Adrenal gland (tissue), 12 donors: ENCODE results near the gene VEGFB. TPM values are rescaled to one million over a fixed set of nuclear protein-coding genes. Genes with fewer than 3 reads are reported as not detected.
A peak's percentile ranks its signal among the peaks of the same experiment; 100 is the strongest.

ENCODE experiments used
- DNase-seq, 7 donors: peaks; one replicate each; pipeline ENCODE4 v3.0.0-alpha.2; 2019 to 2020
- H3K27ac ChIP-seq, 5 donors: fragments of 200-600 bp; sonication (generic) in 4 of 5; 1 replicate in 3 of 5; 2 replicates in 2 of 5; pipeline versions ENCODE4 v1.5.1 to v1.8.0; 2016 to 2020; ENCODE audit warnings: mild to moderate bottlenecking in 1 of 5
- H3K27me3 ChIP-seq: fragments of 200-600 bp; 2 replicates; pipeline ENCODE4 v1.8.0; 2021
- H3K36me3 ChIP-seq, 2 donors: fragments of 200-600 bp; replicated peaks in 1 of 2; 1 replicate in 1 of 2; 2 replicates in 1 of 2; pipeline versions ENCODE4 v1.5.1 to v1.8.0; 2018 to 2022
- H3K4me1 ChIP-seq, 2 donors: fragments of 200-600 bp; replicated peaks in 1 of 2; 1 replicate in 1 of 2; 2 replicates in 1 of 2; pipeline versions ENCODE4 v1.5.1 to v1.8.0; 2018 to 2021
- H3K4me3 ChIP-seq, 4 donors: fragments of 200-600 bp; sonication (generic) in 3 of 4; one replicate each; pipeline ENCODE4 v1.5.1; 2016 to 2018
- H3K9me3 ChIP-seq, 3 donors: fragments of 200-600 bp; sonication (generic) in 1 of 3; replicated peaks in 1 of 3; 1 replicate in 2 of 3; 2 replicates in 1 of 3; pipeline versions ENCODE4 v1.5.1 to v1.8.0; 2016 to 2021
- CTCF ChIP-seq, 6 experiments: fragments of 450-650 bp in 4 of 6; fragments of 200-600 bp in 2 of 6; sonication (generic) in 1 of 6; IDR thresholded peaks; 1 replicate in 5 of 6; 2 replicates in 1 of 6; pipeline versions ENCODE4 v1.5.1 to v1.8.0; 2016 to 2021; ENCODE audit warnings: antibody characterized with exemption in 6 of 6, mild to moderate bottlenecking in 2 of 6, moderate library complexity in 1 of 6
- POLR2A ChIP-seq, 2 donors: fragments of 450-650 bp; IDR thresholded peaks; one replicate each; pipeline ENCODE4 v1.6.1; 2017; ENCODE audit warnings: antibody characterized with exemption in 2 of 2, mild to moderate bottlenecking in 2 of 2, moderate library complexity in 1 of 2
- WGBS, 4 donors: extraction: QIAGEN DNeasy Blood & Tissue Kit in 2 of 4; methylation state at CpG; one replicate each; pipeline versions ENCODE4 v1.1.5 to v1.1.7; 2013 to 2017; 5-methylcytosine and 5-hydroxymethylcytosine counted together
- intact Hi-C, 2 donors: fragments of 100-400 bp; cut with DNase I; formaldehyde crosslinking; loops; one replicate each; pipeline versions ENCODE4 v1.14.1 to v1.15.0; 2022 to 2023
- polyA plus RNA-seq, 3 donors: library from polyadenylated mRNA; stranded (reverse); fragments of 200-250 nt in 2 of 3; fragments of 350-450 nt in 1 of 3; fragmentation: Illumina TruSeq in 1 of 3; extraction: RNeasy Lipid Tissue Mini Kit (QIAGEN cat#74804) in 1 of 3; gene quantifications; one replicate each; pipeline ENCODE4 v1.2.3, GENCODE V29; 2013 to 2014
- total RNA-seq, 9 donors: library from RNA; depleted of rRNA in 4 of 9; stranded (reverse); fragments of >200 nt in 4 of 9; fragments of 120-200 nt in 1 of 9; fragmentation: NEBNext Ultra II Directional in 1 of 9; extraction: Animal tissue kit (Norgen Biotek cat#: 25700) in 1 of 9; gene quantifications; one replicate each; pipeline versions ENCODE4 v1.1.0 to v1.2.4, GENCODE V29; 2013 to 2023
- donor health status: healthy with polysubstance abuse.
- donor health status: Bipolar disorder and iron deficiency.
- donor health status: DM: yes; HTN: yes; CAD: no.
- donor health status: DM: no; HTN: no; CAD: no.
- donor health status: DM: no; HTN: no; CAD: no.
- donor health status: DM: yes; HTN: yes; CAD: no.

VEGFB gene
- total and polyA plus RNA-seq, 12 donors = 36.0 to 185 (median 134) TPM

- TF ChIP-seq CTCF (IDR thresholded peaks at IDR 0.05) = no peak
- TF ChIP-seq POLR2A (IDR thresholded peaks at IDR 0.05) = no peak
- Histone ChIP-seq H3K4me3 (peak overlapping the region in 1 of 4 donors; percentile 84), H3K27ac (peak overlapping the region in 3 of 5 donors; percentile 83 to 92 (median 86)), H3K27me3 (no peaks in the 10 kb centered on the region), H3K36me3 (peaks cover 0 to 9% of the 10 kb centered on the region in 2 donors), H3K9me3 (no peaks in the 10 kb centered on the region), H3K4me1 (peaks cover 16 to 48% of the 10 kb centered on the region in 2 donors)
- DNase-seq = no peak
- intact Hi-C loops = no loop called here
- 81 to 90% (median 85%) methylated on average over 3 of the region's 3 CpGs for WGBS, 4 donors
Measured at GRCh38 chr11:64227405-64227956, 6.9 kb upstream of the VEGFB start.

- intact Hi-C loops = no loop called here
- TF ChIP-seq CTCF (IDR thresholded peaks at IDR 0.05) (no peak), POLR2A (IDR thresholded peaks at IDR 0.05) (no peak)
- no peaks in the 10 kb centered on the region for H3K9me3 ChIP-seq
- DNase-seq = peak in 4 of 7 donors; percentile 26 to 58 (median 37)
- no peak overlapping the region for H3K4me3 ChIP-seq
- no peaks in the 10 kb centered on the region for H3K27me3 ChIP-seq
- no peaks in the 10 kb centered on the region for H3K36me3 ChIP-seq
- peak overlapping the region in 3 of 5 donors; percentile 91 to 96 (median 94) for H3K27ac ChIP-seq
- H3K4me1 ChIP-seq = peaks cover 16 to 56% of the 10 kb centered on the region in 2 donors
- 77 to 91% (median 88%) methylated on average over 6 to 12 of the region's 12 CpGs for WGBS, 4 donors
Measured at GRCh38 chr11:64229090-64229743, 5.2 kb upstream of the VEGFB start.

DNA sequence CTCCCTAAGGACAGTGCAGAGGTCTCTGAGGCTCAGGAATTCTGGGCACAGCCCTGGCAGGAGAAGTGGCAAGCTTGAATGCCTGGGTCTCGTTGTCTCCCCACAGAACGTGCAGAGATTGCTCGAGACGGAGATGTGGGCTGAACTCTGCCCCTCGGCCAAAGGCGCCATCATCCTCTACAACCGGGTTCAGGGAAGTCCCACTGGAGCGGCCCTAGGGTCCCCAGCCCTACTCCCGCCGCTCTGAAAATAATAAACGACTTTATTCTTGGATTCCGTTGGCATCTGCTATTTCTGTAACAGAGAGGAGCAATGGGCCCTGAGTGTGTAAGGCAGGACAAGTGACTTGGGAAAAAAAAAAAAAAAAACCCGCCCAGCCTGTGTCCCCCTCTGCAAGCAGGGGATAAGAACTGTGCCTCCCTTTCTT, 4.6 kb upstream of the VEGFB start:
- Histone ChIP-seq H3K27me3 (no peaks in the 10 kb centered on the region), H3K4me1 (peaks cover 16 to 53% of the 10 kb centered on the region in 2 donors), H3K9me3 (no peaks in the 10 kb centered on the region), H3K4me3 (peak overlapping the region in 2 of 4 donors; percentile 70 to 81), H3K27ac (peak overlapping the region in 4 of 5 donors; percentile 79 to 96 (median 92)), H3K36me3 (no peaks in the 10 kb centered on the region)
- intact Hi-C loops = no loop called here
- TF ChIP-seq CTCF (IDR thresholded peaks at IDR 0.05) = no peak
- WGBS, 4 donors = 31 to 41% (median 38%) methylated on average over 9 to 13 of the region's 13 CpGs
- DNase-seq = peak in 3 of 7 donors; percentile 35 to 59 (median 56)

DNA sequence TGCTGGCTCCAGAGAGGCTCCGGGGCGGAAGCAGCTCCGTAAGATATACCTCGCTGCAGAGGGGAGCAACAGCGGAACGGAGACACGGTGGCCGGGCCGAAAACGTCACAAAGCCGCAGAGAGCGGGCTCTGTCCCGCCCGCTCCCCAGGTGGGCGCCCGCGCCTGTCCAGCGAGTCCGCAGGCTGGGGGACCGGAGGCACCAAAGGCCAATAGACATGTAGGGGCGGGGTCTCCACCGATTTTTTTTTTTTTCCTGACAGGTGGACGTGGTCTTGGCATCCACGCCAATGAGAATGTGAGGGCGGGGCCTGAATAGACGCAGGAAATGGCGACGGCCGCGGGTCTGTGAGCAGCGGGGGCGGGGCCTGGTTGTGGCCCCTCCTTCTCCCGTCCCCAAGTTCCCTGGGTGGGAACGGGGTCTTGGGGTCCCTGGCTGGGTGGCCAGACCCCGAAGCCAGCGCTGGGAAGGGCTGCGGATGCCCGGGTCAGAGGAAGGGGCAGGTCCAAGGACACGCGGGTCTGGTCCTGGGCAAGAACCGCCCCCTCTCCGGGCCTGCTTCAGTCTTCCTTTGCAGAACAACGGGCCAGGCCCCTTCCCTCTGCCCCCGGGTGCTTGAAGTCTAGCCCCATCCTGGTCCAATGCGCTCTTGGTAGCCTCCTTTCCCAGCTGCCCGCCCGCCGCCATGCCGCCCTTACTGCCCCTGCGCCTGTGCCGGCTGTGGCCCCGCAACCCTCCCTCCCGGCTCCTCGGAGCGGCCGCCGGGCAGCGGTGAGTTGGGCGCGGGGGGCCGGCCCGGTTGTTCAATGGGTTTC, 4.0 kb upstream of the VEGFB start, which contains the start of gene DNAJC4:
Gene DNAJC4, plus strand, starts transcription at position 378 of the 814 bp plus-strand sequence. Its CDS starts 307 bp downstream, at position 685.
- no peak for TF ChIP-seq CTCF (IDR thresholded peaks at IDR 0.05)
- TF ChIP-seq POLR2A (IDR thresholded peaks at IDR 0.05) = peak; percentile 23 to 46
- 0 to 2% (median 1%) methylated on average over 35 to 62 of the region's 62 CpGs for WGBS, 4 donors

More for the DNA sequence above, 4.0 kb upstream of the VEGFB start, which contains the start of gene DNAJC4:
- Histone ChIP-seq H3K4me3 (peak within 1 kb of the TSS in 3 of 4 donors; percentile 7 to 81 (median 70)), H3K9me3 (no peaks in the 10 kb centered on the region), H3K27ac (peak within 1 kb of the TSS; percentile 19 to 96 (median 91)), H3K27me3 (no peaks in the 10 kb centered on the region), H3K36me3 (no peaks in the 10 kb centered on the region), H3K4me1 (peaks cover 16 to 50% of the 10 kb centered on the region in 2 donors)
- intact Hi-C loops = no loop called here
- peak; percentile 90 to 97 (median 94) for DNase-seq
